ENCODE results near the gene SAE1.
"Not testable (repeated sequence)": the region's sequence is repeated elsewhere in the genome, so short reads cannot be mapped to it uniquely, and the experiment has no call there.

SAE1 gene

GRCh38 chr19:47096721-47097120 lies 33.9 kb upstream of the SAE1 start:
- no peaks in the 10 kb centered on the region for H3K27me3 ChIP-seq (ENCODE audit: control insufficient read depth, insufficient read depth, low read length)
- no peak overlapping the region for H3K4me3 ChIP-seq (ENCODE audit: low read length)
- no peak overlapping the region for H3K27ac ChIP-seq (ENCODE audit: low read length)
- peaks cover 42% of the 10 kb centered on the region for H3K36me3 ChIP-seq (ENCODE audit: control insufficient read depth, low read depth, low read length)
- H3K9ac ChIP-seq (ENCODE audit: low read length) = no peak overlapping the region
- peaks cover 7% of the 10 kb centered on the region for H3K4me1 ChIP-seq (ENCODE audit: control insufficient read depth, low read depth, low read length)
- H3K9me3 ChIP-seq (ENCODE audit: control insufficient read depth, low read depth, low read length) = no peaks in the 10 kb centered on the region

GRCh38 chr19:47097396-47098201 lies 33.0 kb upstream of the SAE1 start:
- Histone ChIP-seq H3K9me3 (ENCODE audit: control insufficient read depth, low read depth, low read length) (no peaks in the 10 kb centered on the region), H3K36me3 (ENCODE audit: control insufficient read depth, low read depth, low read length) (peaks cover 35% of the 10 kb centered on the region), H3K27ac (ENCODE audit: low read length) (no peak overlapping the region), H3K4me3 (ENCODE audit: low read length) (no peak overlapping the region), H3K27me3 (ENCODE audit: control insufficient read depth, insufficient read depth, low read length) (no peaks in the 10 kb centered on the region), H3K4me1 (ENCODE audit: control insufficient read depth, low read depth, low read length) (peaks cover 7% of the 10 kb centered on the region), H3K9ac (ENCODE audit: low read length) (no peak overlapping the region)

GRCh38 chr19:47098608-47099007 lies 32.0 kb upstream of the SAE1 start:
- H3K27ac ChIP-seq (ENCODE audit: low read length) = no peak overlapping the region
- H3K4me1 ChIP-seq (ENCODE audit: control insufficient read depth, low read depth, low read length) = peaks cover 7% of the 10 kb centered on the region
- H3K9me3 ChIP-seq (ENCODE audit: control insufficient read depth, low read depth, low read length) = no peaks in the 10 kb centered on the region
- no peaks in the 10 kb centered on the region for H3K27me3 ChIP-seq (ENCODE audit: control insufficient read depth, insufficient read depth, low read length)
- H3K9ac ChIP-seq (ENCODE audit: low read length) = no peak overlapping the region
- peaks cover 29% of the 10 kb centered on the region for H3K36me3 ChIP-seq (ENCODE audit: control insufficient read depth, low read depth, low read length)
- no peak overlapping the region for H3K4me3 ChIP-seq (ENCODE audit: low read length)

GRCh38 chr19:47099576-47100050 lies 31.0 kb upstream of the SAE1 start:
- Histone ChIP-seq H3K27me3 (ENCODE audit: control insufficient read depth, insufficient read depth, low read length) (no peaks in the 10 kb centered on the region), H3K36me3 (ENCODE audit: control insufficient read depth, low read depth, low read length) (peaks cover 19% of the 10 kb centered on the region), H3K9me3 (ENCODE audit: control insufficient read depth, low read depth, low read length) (no peaks in the 10 kb centered on the region), H3K9ac (ENCODE audit: low read length) (no peak overlapping the region), H3K27ac (ENCODE audit: low read length) (no peak overlapping the region), H3K4me1 (ENCODE audit: control insufficient read depth, low read depth, low read length) (peaks cover 7% of the 10 kb centered on the region), H3K4me3 (ENCODE audit: low read length) (no peak overlapping the region)

- no peaks in the 10 kb centered on the region for H3K27me3 ChIP-seq (ENCODE audit: control insufficient read depth, insufficient read depth, low read length)
- no peaks in the 10 kb centered on the region for H3K9me3 ChIP-seq (ENCODE audit: control insufficient read depth, low read depth, low read length)
- peak overlapping the region; percentile 56 for H3K27ac ChIP-seq (ENCODE audit: low read length)
- no peak overlapping the region for H3K4me3 ChIP-seq (ENCODE audit: low read length)
- peaks cover 7% of the 10 kb centered on the region for H3K4me1 ChIP-seq (ENCODE audit: control insufficient read depth, low read depth, low read length)
- no peak overlapping the region for H3K9ac ChIP-seq (ENCODE audit: low read length)
- H3K36me3 ChIP-seq (ENCODE audit: control insufficient read depth, low read depth, low read length) = peaks cover 19% of the 10 kb centered on the region
Measured at GRCh38 chr19:47100290-47100689, 30.3 kb upstream of the SAE1 start.

- not testable (repeated sequence) for H3K4me1 ChIP-seq (ENCODE audit: control insufficient read depth, low read depth, low read length); H3K9ac ChIP-seq (ENCODE audit: low read length); H3K27ac ChIP-seq (ENCODE audit: low read length); H3K27me3 ChIP-seq (ENCODE audit: control insufficient read depth, insufficient read depth, low read length); H3K4me3 ChIP-seq (ENCODE audit: low read length); H3K9me3 ChIP-seq (ENCODE audit: control insufficient read depth, low read depth, low read length)
- H3K36me3 ChIP-seq (ENCODE audit: control insufficient read depth, low read depth, low read length) = peaks cover 25% of the 10 kb centered on the region
Measured at GRCh38 chr19:47101116-47101515, 29.5 kb upstream of the SAE1 start.

GRCh38 chr19:47102346-47103060 lies 28.1 kb upstream of the SAE1 start:
- Histone ChIP-seq H3K4me1 (ENCODE audit: control insufficient read depth, low read depth, low read length) (peaks cover 7% of the 10 kb centered on the region), H3K9ac (ENCODE audit: low read length) (no peak overlapping the region), H3K4me3 (ENCODE audit: low read length) (no peak overlapping the region), H3K36me3 (ENCODE audit: control insufficient read depth, low read depth, low read length) (peaks cover 17% of the 10 kb centered on the region), H3K27me3 (ENCODE audit: control insufficient read depth, insufficient read depth, low read length) (no peaks in the 10 kb centered on the region), H3K27ac (ENCODE audit: low read length) (no peak overlapping the region), H3K9me3 (ENCODE audit: control insufficient read depth, low read depth, low read length) (no peaks in the 10 kb centered on the region)

- peaks cover 23% of the 10 kb centered on the region for H3K4me1 ChIP-seq (ENCODE audit: control insufficient read depth, low read depth, low read length)
- peaks cover 21% of the 10 kb centered on the region for H3K36me3 ChIP-seq (ENCODE audit: control insufficient read depth, low read depth, low read length)
- H3K9me3 ChIP-seq (ENCODE audit: control insufficient read depth, low read depth, low read length) = no peaks in the 10 kb centered on the region
Measured at GRCh38 chr19:47104680-47105079, 26.0 kb upstream of the SAE1 start.

GRCh38 chr19:47105874-47106273 lies 24.8 kb upstream of the SAE1 start:
- peaks cover 29% of the 10 kb centered on the region for H3K4me1 ChIP-seq (ENCODE audit: control insufficient read depth, low read depth, low read length)
- no peak overlapping the region for H3K27ac ChIP-seq (ENCODE audit: low read length)
- no peak overlapping the region for H3K9ac ChIP-seq (ENCODE audit: low read length)
- no peak overlapping the region for H3K4me3 ChIP-seq (ENCODE audit: low read length)
- H3K36me3 ChIP-seq (ENCODE audit: control insufficient read depth, low read depth, low read length) = peaks cover 23% of the 10 kb centered on the region
- H3K9me3 ChIP-seq (ENCODE audit: control insufficient read depth, low read depth, low read length) = no peaks in the 10 kb centered on the region
- no peaks in the 10 kb centered on the region for H3K27me3 ChIP-seq (ENCODE audit: control insufficient read depth, insufficient read depth, low read length)

More at GRCh38 chr19:47104680-47105079, 26.0 kb upstream of the SAE1 start:
- no peaks in the 10 kb centered on the region for H3K27me3 ChIP-seq (ENCODE audit: control insufficient read depth, insufficient read depth, low read length)
- H3K27ac ChIP-seq (ENCODE audit: low read length) = no peak overlapping the region
- no peak overlapping the region for H3K4me3 ChIP-seq (ENCODE audit: low read length)
- no peak overlapping the region for H3K9ac ChIP-seq (ENCODE audit: low read length)

- Histone ChIP-seq H3K36me3 (ENCODE audit: control insufficient read depth, low read depth, low read length) (peaks cover 23% of the 10 kb centered on the region), H3K9me3 (ENCODE audit: control insufficient read depth, low read depth, low read length) (no peaks in the 10 kb centered on the region), H3K9ac (ENCODE audit: low read length) (no peak overlapping the region), H3K4me3 (ENCODE audit: low read length) (no peak overlapping the region), H3K27me3 (ENCODE audit: control insufficient read depth, insufficient read depth, low read length) (no peaks in the 10 kb centered on the region), H3K4me1 (ENCODE audit: control insufficient read depth, low read depth, low read length) (peaks cover 29% of the 10 kb centered on the region), H3K27ac (ENCODE audit: low read length) (no peak overlapping the region)
Measured at GRCh38 chr19:47106821-47107201, 23.8 kb upstream of the SAE1 start.

GRCh38 chr19:47107202-47107952 lies 23.3 kb upstream of the SAE1 start:
- no peak overlapping the region for H3K9ac ChIP-seq (ENCODE audit: low read length)
- no peak overlapping the region for H3K4me3 ChIP-seq (ENCODE audit: low read length)
- H3K9me3 ChIP-seq (ENCODE audit: control insufficient read depth, low read depth, low read length) = no peaks in the 10 kb centered on the region
- no peak overlapping the region for H3K27ac ChIP-seq (ENCODE audit: low read length)
- H3K4me1 ChIP-seq (ENCODE audit: control insufficient read depth, low read depth, low read length) = peaks cover 29% of the 10 kb centered on the region
- H3K36me3 ChIP-seq (ENCODE audit: control insufficient read depth, low read depth, low read length) = peaks cover 23% of the 10 kb centered on the region
- no peaks in the 10 kb centered on the region for H3K27me3 ChIP-seq (ENCODE audit: control insufficient read depth, insufficient read depth, low read length)
